Measurements from ENCODE around the gene EXT2.

EXT2 gene

DNA sequence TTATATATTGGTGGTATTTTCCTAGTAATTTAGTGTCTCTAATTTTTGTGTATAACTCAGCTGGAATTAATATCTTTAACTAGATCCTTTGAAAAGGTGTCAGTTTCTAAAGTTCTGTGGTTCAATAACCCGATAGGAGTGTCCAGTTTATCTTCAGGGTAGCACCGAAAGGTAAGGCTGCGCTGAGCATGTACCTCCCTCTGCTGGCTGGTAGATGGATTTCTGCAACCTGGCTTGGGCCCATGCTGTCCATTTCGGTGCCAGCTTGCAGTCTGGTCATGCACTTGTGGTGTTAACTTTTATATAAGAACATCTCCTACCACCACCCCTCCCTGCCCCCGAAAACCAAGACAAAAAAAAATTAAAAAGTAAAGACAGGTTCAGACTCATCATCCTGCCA lies 24.7 kb downstream of the EXT2 start:
- in situ Hi-C loops (cut with MboI; ENCODE audit: low sequenced_read_pairs, unreplicated experiment): no loop called here
- TF ChIP-seq, protein P1, sequence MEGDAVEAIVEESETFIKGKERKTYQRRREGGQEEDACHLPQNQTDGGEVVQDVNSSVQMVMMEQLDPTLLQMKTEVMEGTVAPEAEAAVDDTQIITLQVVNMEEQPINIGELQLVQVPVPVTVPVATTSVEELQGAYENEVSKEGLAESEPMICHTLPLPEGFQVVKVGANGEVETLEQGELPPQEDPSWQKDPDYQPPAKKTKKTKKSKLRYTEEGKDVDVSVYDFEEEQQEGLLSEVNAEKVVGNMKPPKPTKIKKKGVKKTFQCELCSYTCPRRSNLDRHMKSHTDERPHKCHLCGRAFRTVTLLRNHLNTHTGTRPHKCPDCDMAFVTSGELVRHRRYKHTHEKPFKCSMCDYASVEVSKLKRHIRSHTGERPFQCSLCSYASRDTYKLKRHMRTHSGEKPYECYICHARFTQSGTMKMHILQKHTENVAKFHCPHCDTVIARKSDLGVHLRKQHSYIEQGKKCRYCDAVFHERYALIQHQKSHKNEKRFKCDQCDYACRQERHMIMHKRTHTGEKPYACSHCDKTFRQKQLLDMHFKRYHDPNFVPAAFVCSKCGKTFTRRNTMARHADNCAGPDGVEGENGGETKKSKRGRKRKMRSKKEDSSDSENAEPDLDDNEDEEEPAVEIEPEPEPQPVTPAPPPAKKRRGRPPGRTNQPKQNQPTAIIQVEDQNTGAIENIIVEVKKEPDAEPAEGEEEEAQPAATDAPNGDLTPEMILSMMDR (IDR thresholded peaks at IDR 0.05; ENCODE audit: borderline replicate concordance, control extremely low read depth, extremely low read depth, insufficient read depth, missing control alignments): no peak
- DNase-seq (ENCODE audit: low spot score): no peak

DNA sequence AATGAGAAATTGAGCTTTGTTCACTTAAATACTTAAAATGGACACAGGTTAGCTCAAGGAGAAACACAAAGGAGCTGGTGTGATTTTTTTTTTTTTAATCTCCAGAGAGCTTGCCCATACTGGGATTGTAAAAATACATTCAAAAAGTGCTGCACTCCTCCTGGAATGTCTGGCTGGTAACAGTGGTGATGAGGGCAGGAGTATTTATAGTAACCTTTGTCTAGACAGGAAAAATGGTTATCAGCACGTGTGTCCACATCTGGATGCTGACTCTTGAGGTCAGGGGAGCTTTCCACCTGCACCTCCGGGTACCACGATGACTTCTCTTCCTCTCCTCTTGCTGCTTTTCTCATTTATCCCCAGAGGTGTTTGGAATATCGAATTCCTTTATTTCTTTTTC lies 30.1 kb downstream of the EXT2 start:
- TF ChIP-seq, protein P1 (IDR thresholded peaks at IDR 0.05; ENCODE audit: borderline replicate concordance, control extremely low read depth, extremely low read depth, insufficient read depth, missing control alignments): no peak
- DNase-seq (ENCODE audit: low spot score): no peak
- in situ Hi-C loops (cut with MboI; ENCODE audit: low sequenced_read_pairs, unreplicated experiment): no loop called here

DNA sequence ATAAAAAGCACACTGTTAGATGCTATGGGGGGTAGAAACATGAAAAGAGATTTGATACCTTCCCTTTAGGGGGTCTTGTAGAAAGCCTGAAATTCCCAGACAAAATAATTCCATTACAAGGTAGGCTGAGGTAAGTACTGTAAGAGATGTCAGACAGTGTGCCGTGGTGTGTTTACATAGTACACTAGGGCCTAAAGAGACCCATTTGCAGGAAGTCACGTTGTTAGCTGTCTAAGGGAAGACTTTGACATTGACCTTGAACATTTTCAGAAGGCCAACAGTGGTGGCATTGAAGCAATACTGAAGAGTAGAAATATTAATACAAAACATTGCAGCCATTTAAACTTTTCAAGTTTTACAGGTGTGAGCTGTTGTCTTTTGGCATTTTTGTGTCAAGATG lies 30.8 kb downstream of the EXT2 start:
- in situ Hi-C loops (cut with MboI; ENCODE audit: low sequenced_read_pairs, unreplicated experiment): no loop called here
- TF ChIP-seq, protein P1 (IDR thresholded peaks at IDR 0.05; ENCODE audit: borderline replicate concordance, control extremely low read depth, extremely low read depth, insufficient read depth, missing control alignments): no peak
- DNase-seq (ENCODE audit: low spot score): no peak

DNA sequence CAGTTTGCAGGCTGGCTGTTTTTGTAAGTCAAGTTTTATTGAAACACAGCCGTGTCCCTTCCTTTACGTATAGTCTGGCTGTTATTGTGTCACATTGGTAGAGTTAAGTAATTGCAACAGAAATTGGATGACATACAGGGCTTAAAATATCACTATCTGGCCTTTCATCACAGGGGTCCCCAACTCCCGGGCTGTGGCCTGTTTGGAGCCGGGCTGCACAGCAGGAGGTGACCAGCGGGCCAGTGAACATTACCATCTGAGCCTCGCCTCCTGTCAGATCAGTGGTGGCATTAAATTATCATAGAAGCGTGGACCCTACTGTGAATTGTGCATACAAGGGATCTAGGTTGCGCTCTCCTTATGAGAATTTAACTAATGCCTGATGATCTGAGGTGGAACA lies 31.7 kb downstream of the EXT2 start:
- in situ Hi-C loops (cut with MboI; ENCODE audit: low sequenced_read_pairs, unreplicated experiment): no loop called here
- TF ChIP-seq, protein P1 (IDR thresholded peaks at IDR 0.05; ENCODE audit: borderline replicate concordance, control extremely low read depth, extremely low read depth, insufficient read depth, missing control alignments): no peak
- DNase-seq (ENCODE audit: low spot score): no peak

DNA sequence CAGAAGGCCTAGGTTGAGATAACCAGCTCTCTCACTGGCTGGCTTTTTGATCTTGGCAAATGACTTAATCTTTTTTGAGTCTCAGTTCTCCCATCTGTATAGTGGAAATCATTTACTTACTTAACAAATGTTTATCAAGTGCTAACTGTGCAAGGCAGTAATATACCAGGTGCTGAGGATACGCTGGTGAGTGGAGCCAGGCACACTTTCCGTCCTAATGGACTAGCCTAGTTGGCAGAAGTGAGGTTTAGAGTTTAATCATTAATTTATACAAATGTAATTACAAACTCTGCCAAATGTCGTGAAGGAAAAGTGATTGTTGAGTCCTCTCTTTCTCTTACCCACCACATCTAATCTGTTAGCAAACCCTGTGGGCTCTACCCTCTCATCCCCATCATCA lies 33.3 kb downstream of the EXT2 start:
- in situ Hi-C loops (cut with MboI; ENCODE audit: low sequenced_read_pairs, unreplicated experiment): no loop called here

DNA sequence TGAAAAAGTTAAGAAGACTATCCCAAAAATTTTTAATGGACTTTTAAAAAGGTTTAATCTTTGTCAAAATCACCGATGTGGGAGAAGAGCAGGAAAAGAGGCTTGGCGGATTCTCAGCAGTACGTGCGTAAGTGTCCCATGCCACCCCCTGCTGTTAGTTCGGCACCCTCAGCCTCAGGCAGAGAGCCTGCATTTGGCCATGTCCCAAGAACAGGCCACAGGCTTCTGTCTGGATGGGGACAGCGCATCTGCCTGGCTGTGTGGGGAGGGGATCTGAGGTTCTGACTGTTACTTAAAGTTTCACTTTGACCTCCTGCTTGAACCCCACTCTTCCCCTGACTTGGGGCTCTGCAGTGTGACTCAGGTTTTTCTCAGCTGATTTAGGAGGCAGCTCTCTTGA lies 35.3 kb downstream of the EXT2 start:
- in situ Hi-C loops (cut with MboI; ENCODE audit: low sequenced_read_pairs, unreplicated experiment): no loop called here
- TF ChIP-seq, protein P1 (IDR thresholded peaks at IDR 0.05; ENCODE audit: borderline replicate concordance, control extremely low read depth, extremely low read depth, insufficient read depth, missing control alignments): no peak
- DNase-seq (ENCODE audit: low spot score): no peak

More for the DNA sequence above, 33.3 kb downstream of the EXT2 start:
- no peak for DNase-seq (ENCODE audit: low spot score)
- TF ChIP-seq, protein P1 (IDR thresholded peaks at IDR 0.05; ENCODE audit: borderline replicate concordance, control extremely low read depth, extremely low read depth, insufficient read depth, missing control alignments): no peak

All from GM13976 (cell line).